Measurements from ENCODE around the gene SLC35E3.
"Not testable (repeated sequence)": the region's sequence is repeated elsewhere in the genome, so short reads cannot be mapped to it uniquely, and the experiment has no call there.

Gene SLC35E3

GRCh38 chr12:68815232-68815927, 69.4 kb downstream of the SLC35E3 start:
- DNase-seq, result no peak

GRCh38 chr12:68815928-68816800, 70.2 kb downstream of the SLC35E3 start:
- no peak for DNase-seq

DNA sequence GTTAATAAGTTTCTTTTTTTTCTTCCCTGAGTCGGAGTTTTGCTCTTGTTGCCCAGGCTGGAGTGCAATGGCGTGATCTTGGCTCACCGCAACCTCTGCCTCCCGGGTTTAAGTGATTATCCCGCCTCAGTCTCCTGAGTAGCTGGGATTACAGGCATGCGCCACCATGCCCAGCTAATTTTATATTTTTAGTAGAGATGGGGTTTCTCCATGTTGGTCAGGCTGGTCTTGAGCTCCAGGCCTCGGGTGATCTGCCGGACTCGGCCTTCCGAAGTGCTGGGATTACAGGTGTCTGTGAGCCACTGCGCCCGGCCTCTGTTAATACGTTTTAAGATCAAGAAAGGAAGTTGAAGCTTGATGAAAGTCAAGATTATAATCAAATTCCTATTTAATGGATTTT, 73.5 kb downstream of the SLC35E3 start:
- DNase-seq, result not testable (repeated sequence)

DNA sequence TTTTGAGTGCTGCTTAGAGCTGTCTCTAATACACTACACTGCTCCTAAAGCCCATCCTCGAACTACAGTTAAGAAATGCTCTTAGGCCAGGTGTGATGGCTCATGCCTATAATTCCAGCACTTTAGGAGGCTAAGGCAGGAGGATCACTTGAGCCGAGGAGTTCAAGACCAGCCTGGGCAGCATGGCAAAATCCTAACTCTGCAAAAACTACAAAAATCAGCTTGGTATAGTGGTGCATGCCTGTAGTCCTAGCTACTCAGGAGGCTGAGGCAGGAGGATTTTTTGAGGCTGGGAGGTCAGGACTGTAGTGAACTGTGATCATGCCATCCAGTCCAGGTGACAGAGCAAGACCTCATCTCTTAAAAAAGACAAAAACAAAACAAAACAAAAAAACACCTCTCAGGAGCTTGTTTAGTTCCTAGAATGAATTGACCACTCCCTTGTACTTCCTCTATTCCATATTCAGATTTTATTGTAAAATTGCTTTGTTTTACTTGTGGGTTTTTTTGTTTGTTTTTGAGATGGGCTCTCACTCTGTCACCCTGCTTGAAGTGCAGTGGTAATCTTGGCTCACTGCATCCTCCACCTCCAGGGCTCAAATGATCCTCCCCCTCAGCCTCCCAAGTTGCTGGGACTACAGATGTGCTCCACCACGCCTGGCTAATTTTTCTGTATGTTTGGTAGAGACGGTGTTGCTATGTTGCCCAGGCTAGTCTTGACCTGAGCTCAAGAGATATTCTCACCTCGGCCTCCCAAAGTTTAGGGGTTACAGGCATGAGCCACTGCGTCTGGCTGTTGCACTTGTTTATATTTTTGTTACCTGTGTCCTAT, 75.6 kb downstream of the SLC35E3 start:
- no peak for DNase-seq

DNA sequence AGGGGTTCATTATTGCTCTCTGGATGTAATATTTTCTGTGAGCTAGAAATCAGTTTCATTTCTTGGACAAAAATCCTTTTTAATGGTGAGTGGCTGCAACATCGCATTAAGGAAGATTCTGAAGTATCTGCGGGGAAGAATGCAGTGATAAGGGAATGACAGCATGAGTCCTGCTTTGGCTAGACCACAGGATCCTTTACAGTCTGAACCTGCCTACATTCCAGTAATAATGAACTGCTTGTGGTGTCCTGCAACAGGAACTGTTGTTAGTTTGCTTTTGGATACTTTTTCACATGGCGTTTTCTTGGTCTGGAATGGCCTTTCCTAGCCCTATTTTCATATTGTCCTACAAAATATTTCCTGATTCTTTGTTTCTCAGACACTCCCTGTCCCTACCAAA, 77.7 kb downstream of the SLC35E3 start:
- DNase-seq, result no peak

DNA sequence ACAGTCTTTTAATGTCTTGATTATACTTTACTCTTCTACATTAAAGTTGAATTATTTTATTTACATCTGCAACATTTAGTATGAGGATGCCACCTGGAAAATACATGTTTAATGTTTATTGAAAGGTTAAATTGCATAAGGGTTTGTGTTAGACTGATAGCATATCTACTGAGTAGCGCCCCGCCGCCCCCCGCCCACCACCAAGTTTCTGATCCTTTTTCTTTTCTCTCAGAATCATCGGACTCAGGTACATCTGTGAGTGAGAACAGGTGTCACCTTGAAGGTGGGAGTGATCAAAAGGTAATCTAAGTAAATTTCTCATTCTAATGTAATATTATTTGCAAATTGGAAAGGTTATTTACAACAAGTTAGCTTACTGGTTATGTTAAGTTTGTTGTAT, 78.2 kb downstream of the SLC35E3 start:
- DNase-seq, result no peak

DNA sequence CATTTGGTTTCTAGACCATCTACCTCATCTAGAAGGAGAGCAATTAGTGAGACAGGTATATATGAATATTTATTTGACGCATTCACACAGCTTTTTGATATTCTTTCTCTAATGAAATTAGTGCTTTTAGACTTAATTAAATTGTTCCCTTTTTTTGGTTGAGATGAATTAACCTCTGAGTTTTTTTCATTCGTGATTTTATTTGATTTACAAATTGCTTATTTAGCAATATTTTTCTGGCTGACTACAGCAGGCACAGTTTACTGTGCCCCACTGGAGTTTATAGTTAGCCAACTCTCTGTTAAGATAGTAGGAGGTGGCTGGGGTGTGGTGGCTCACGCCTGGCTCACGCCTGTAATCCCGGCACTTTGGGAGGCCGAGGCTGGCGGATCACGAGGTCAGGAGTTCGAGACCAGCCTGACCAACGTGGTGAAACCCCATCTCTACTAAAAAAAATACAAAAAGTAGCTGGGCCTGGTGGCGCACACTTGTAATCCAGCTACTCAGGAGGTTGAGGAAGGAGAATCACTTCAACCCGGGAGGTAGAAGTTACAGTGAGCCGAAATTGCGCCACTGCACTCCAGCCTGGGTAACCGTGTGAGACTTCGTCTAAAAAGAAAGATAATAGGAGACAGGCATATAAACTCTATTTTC, 78.7 kb downstream of the SLC35E3 start:
- DNase-seq, result no peak

DNA sequence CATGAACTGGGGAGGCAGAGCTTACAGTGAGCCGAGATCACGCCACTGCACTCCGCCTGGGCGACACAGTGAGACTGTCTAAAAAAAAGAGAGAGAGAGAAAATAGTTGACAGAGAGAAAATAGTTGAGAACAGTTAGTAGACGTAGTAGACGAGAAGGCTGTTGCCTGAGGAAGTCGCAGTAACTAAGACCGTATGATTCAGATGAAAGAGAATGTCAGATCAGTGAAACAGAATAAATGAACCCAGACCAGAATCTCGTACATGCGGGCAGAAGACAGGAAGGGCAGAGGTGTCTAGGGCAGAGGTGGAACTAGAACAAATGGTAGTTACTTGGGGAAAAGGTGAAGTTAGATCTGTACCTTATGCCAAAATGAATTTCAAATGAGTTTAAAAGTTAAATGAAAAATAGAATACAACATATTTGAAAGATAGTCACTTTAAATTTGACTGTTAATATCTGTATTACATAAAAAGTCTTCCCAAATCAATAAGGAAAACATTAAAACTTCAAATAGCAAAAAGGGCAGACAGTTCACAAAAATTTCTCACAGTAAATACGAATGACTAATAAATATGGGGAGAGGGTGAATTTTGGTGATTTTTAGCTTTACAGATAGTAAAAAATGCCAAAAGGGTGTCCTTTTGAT, 79.7 kb downstream of the SLC35E3 start:
- no peak for DNase-seq

GRCh38 chr12:68827895-68828671, 82.1 kb downstream of the SLC35E3 start:
- DNase-seq, result no peak

DNA sequence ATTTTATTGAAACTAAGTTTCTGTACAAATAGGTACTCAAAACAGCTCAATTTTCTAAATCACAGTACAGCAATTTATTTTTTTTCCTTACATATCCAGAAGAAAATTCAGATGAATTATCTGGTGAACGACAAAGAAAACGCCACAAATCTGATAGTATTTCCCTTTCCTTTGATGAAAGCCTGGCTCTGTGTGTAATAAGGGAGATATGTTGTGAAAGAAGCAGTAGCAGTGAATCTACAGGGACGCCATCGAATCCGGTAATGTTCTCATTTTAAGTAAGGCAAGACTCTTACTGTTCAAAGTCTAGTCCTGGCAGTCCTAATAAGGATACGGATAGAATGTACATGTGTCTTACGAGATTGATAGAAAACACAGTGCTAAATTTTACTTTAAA, 82.7 kb downstream of the SLC35E3 start:
- no peak for DNase-seq

Measured in DMS53 (cell line).